K562 (cell line): Measurements from ENCODE around the gene ZNF628. TPM values are rescaled to one million over a fixed set of nuclear protein-coding genes. Genes with fewer than 3 reads are reported as not detected.

Experiments
- ATAC-seq: fragments of 200-7000 bp; cut with Tn5 transposase; 3 replicates; pipeline ENCODE4 v1.9.1; 2020; ENCODE audit warnings: moderate library complexity
- BruUV-seq: library from RNA; stranded (reverse); fragments of 400-500 nt; replicated peaks from 2 replicates; lab custom pipeline; 2021; lab: Mats Ljungman, UMichigan
- CTCF ChIA-PET: fragments of 300-600 bp; formaldehyde crosslinking; extraction: SDS; loops from one replicate; lab custom pipeline; 2021; ENCODE audit warnings: low intra/inter-chr PET ratio; lab: Yijun Ruan, JAX
- POLR2A ChIA-PET: fragments of 300-600, 350-650 bp; sonication (Branson Sonifier 250); formaldehyde crosslinking; extraction: SDS; loops from one replicate; lab custom pipeline; 2021; ENCODE audit warnings: antibody characterized with exemption, inconsistent platforms; lab: Yijun Ruan, JAX
- DNase-seq, 4 experiments: peaks; one replicate each; pipeline versions ENCODE4 v3.0.0 to v3.0.0-alpha.2; 2011 to 2018; ENCODE audit warnings: low spot score in 3 of 4, mixed read lengths in 3 of 4; ENCODE audit errors: extremely low read depth in 1 of 4
- FAIRE-seq: peaks from 2 replicates; lab custom pipeline; 2011; peaks lifted over from hg19 to GRCh38; lab: Jason Lieb, UNC
- H2AFZ ChIP-seq: 2 replicates; pipeline ENCODE4 v1.6.0; 2011; ENCODE audit warnings: low read depth, low read length, control low read depth, inconsistent platforms
- H3K27ac ChIP-seq: fragments of 200-600 bp; 3 replicates; pipeline ENCODE4 v1.8.0; 2011; ENCODE audit warnings: low read depth, mild to moderate bottlenecking, control low read depth, inconsistent platforms, low read length, moderate library complexity, mixed read lengths; ENCODE audit errors: extremely low read depth
- H3K27me3 ChIP-seq, 2 experiments: fragments of 300-600 bp in 1 of 2; 2 replicates in 1 of 2; 3 replicates in 1 of 2; pipeline versions ENCODE4 v1.6.0 to v1.8.0; 2011; ENCODE audit warnings: inconsistent platforms in 2 of 2, low read length in 2 of 2, mild to moderate bottlenecking in 1 of 2, mixed read lengths in 1 of 2, moderate library complexity in 1 of 2; ENCODE audit not compliant: control insufficient read depth in 2 of 2, insufficient read depth in 2 of 2
- H3K36me3 ChIP-seq: fragments of 300-600 bp; 3 replicates; pipeline ENCODE4 v1.8.0; 2011; ENCODE audit warnings: mild to moderate bottlenecking, low read length, inconsistent platforms; ENCODE audit not compliant: control insufficient read depth, insufficient read depth
- H3K4me1 ChIP-seq, 2 experiments: fragments of 200-600 bp in 1 of 2; replicated peaks in 1 of 2; 2 replicates in 1 of 2; 3 replicates in 1 of 2; pipeline versions ENCODE4 v1.5.1 to v1.8.0; 2011; ENCODE audit warnings: inconsistent platforms in 2 of 2, low read length in 2 of 2, mild to moderate bottlenecking in 1 of 2, mixed read lengths in 1 of 2, moderate library complexity in 1 of 2; ENCODE audit not compliant: control insufficient read depth in 2 of 2, insufficient read depth in 2 of 2
- H3K4me2 ChIP-seq: 2 replicates; pipeline ENCODE4 v1.6.1; 2011; ENCODE audit warnings: low read length, control low read depth, inconsistent platforms, mixed read lengths; ENCODE audit not compliant: insufficient read depth
- H3K4me3 ChIP-seq: fragments of 200-600 bp; sonication (generic), shearing (Covaris generic); 2 replicates; pipeline ENCODE4 v1.5.1; 2016; ENCODE audit warnings: control low read depth, inconsistent platforms
- H3K79me2 ChIP-seq: fragments of 200-600 bp; 3 replicates; pipeline ENCODE4 v1.8.0; 2011; ENCODE audit warnings: low read length, inconsistent platforms; ENCODE audit not compliant: control insufficient read depth, insufficient read depth
- H3K9ac ChIP-seq, 2 experiments: 2 replicates each; pipeline versions ENCODE4 v1.6.0 to v1.6.1; 2011; ENCODE audit warnings: low read depth in 2 of 2, low read length in 2 of 2, control low read depth in 1 of 2, inconsistent platforms in 1 of 2, mild to moderate bottlenecking in 1 of 2, mixed read lengths in 1 of 2; ENCODE audit not compliant: insufficient read depth in 1 of 2
- H3K9me1 ChIP-seq: one replicate; pipeline ENCODE4 v1.6.0; 2011; ENCODE audit warnings: inconsistent platforms, mild to moderate bottlenecking, low read length, moderate library complexity; ENCODE audit not compliant: control insufficient read depth, insufficient read depth
- H3K9me3 ChIP-seq: replicated peaks from 2 replicates; pipeline ENCODE4 v1.5.1; 2011; ENCODE audit warnings: low read depth, low read length, inconsistent platforms; ENCODE audit not compliant: control insufficient read depth, insufficient read depth
- H4K20me1 ChIP-seq: replicated peaks from 2 replicates; pipeline ENCODE4 v1.6.1; 2011; ENCODE audit warnings: low read length, inconsistent platforms, mixed read lengths; ENCODE audit not compliant: control insufficient read depth, insufficient read depth
- ATF7 ChIP-seq: fragments of 450-650 bp; IDR thresholded peaks from 2 replicates; pipeline ENCODE4 v1.7.1; 2014; ENCODE audit warnings: mild to moderate bottlenecking, moderate library complexity
- FOXK1 ChIP-seq: sonication (generic); formaldehyde crosslinking; IDR thresholded peaks from 2 replicates; pipeline ENCODE4 v1.8.0; 2022; ENCODE audit warnings: missing genetic modification reagents, mild to moderate bottlenecking, borderline replicate concordance
- HDAC2 ChIP-seq: fragments of 450-650 bp; IDR thresholded peaks from 2 replicates; pipeline ENCODE4 v1.6.1; 2016; ENCODE audit warnings: mild to moderate bottlenecking
- PHB2 ChIP-seq: fragments of 450-650 bp; IDR thresholded peaks from 2 replicates; pipeline ENCODE4 v1.6.1; 2017; ENCODE audit warnings: low read depth
- PRMT5 ChIP-seq: sonication (generic); formaldehyde crosslinking; IDR thresholded peaks from 2 replicates; pipeline ENCODE4 v1.5.0; 2020; ENCODE audit warnings: missing genetic modification reagents
- SMAD2 ChIP-seq: fragments of 150-350 bp; IDR thresholded peaks from 2 replicates; pipeline ENCODE4 v1.6.1; 2014; ENCODE audit warnings: low read depth, mild to moderate bottlenecking, low read length
- XRCC3 ChIP-seq: fragments of 450-650 bp; IDR thresholded peaks from 2 replicates; pipeline ENCODE4 v1.6.1; 2017; ENCODE audit warnings: mild to moderate bottlenecking, moderate library complexity
- ZBTB33 ChIP-seq: sonication (generic); formaldehyde crosslinking; IDR thresholded peaks from 2 replicates; pipeline ENCODE4 v1.8.1; 2023; ENCODE audit warnings: mild to moderate bottlenecking, missing genetic modification reagents
- ZHX1 ChIP-seq: fragments of 150-350 bp; conservative IDR thresholded peaks from 2 replicates; pipeline ENCODE4 v1.6.1; 2014; ENCODE audit warnings: low read length
- ZNF318 ChIP-seq, 2 experiments: fragments of 450-650 bp; IDR thresholded peaks; 2 replicates each; pipeline ENCODE4 v1.6.1; 2016; ENCODE audit warnings: mild to moderate bottlenecking in 2 of 2, borderline replicate concordance in 1 of 2, low read depth in 1 of 2, moderate library complexity in 1 of 2
- WGBS: fragments of 100-300 bp; shearing (Covaris generic); methylation state at CpG from one replicate; pipeline ENCODE4 v1.1.6; 2016; ENCODE audit warnings: low coverage, mixed read lengths; ENCODE audit not compliant: insufficient coverage; ENCODE audit errors: missing lambda C conversion rate; 5-methylcytosine and 5-hydroxymethylcytosine counted together
- in situ Hi-C: fragments of 300-500 bp; cut with MboI; formaldehyde crosslinking; loops from 4 replicates; pipeline ENCODE4 v1.15.0; 2018; ENCODE audit warnings: inconsistent platforms, mixed read lengths
- intact Hi-C: fragments of 100-400 bp; cut with micrococcal nuclease; formaldehyde crosslinking; loops from 2 replicates; pipeline ENCODE4 v1.14.2; 2022
- polyA plus RNA-seq, 8 experiments: library from polyadenylated mRNA; depleted of rRNA in 4 of 8; stranded (reverse) in 5 of 8; unstranded in 3 of 8; fragments of >200 nt; fragmentation: Nextera tagmentation in 2 of 8; fragmentation: Illumina TruSeq in 1 of 8; extraction: Ambion mirVana in 2 of 8; extraction: Trizol in 1 of 8; gene quantifications; 2 replicates each; pipeline versions ENCODE4 v1.2.1 to v1.2.3, GENCODE V29; 2011 to 2014; ENCODE audit warnings: inconsistent platforms in 1 of 8, missing spikeins in 1 of 8
- total RNA-seq, 7 experiments: library from RNA; depleted of rRNA in 6 of 7; stranded (reverse); fragments of >200 nt in 6 of 7; fragmentation: Illumina TruSeq in 2 of 7; extraction: Trizol in 2 of 7; gene quantifications; 2 replicates each; pipeline versions ENCODE4 v1.2.1 to v1.2.3, GENCODE V29; 2011 to 2021; ENCODE audit warnings: low replicate concordance in 1 of 7

ZNF628 gene
- total and polyA plus RNA-seq, 9 of the 15 experiments (the other 6 are each of a cell fraction or from before 2014, with no cell fraction given), result 0.13 to 13.6 (median 2.2) TPM; not detected in 3

GRCh38 chr19:55504981-55505380 lies 28.6 kb downstream of the ZNF628 start:
- H3K9me1 ChIP-seq, result no peaks in the 10 kb centered on the region
- intact Hi-C loops (loop anchor here (2.0 to 10.0 kb wide), 2 partner anchors 38 to 350 kb away; partner anchors contain the start of gene TNNI3), in situ Hi-C loops (no loop called here)
- no peak overlapping the region for H2AFZ ChIP-seq
- BruUV-seq, result no TSS peak
- H3K79me2 ChIP-seq, result no peaks in the 10 kb centered on the region
- no peaks in the 10 kb centered on the region; the same call in 1 of the 2 replicates for H4K20me1 ChIP-seq
- H3K9me3 ChIP-seq, result no peaks in the 10 kb centered on the region; the same call in 1 of the 2 replicates
- FAIRE-seq (no peak), DNase-seq (no peak), ATAC-seq (no peak)
- no peak overlapping the region for H3K9ac ChIP-seq
- no peak overlapping the region for H3K27ac ChIP-seq
- H3K27me3 ChIP-seq, result peaks cover 0 to 4% of the 10 kb centered on the region in 2 experiments; a peak in 1 of 5 replicates
- no peak overlapping the region for H3K4me2 ChIP-seq
- WGBS, result 36% methylated on average over 11 of the region's 11 CpGs
- ChIA-PET CTCF (interaction anchor here (0.6 kb wide), 1 partner anchor 325 kb away, joined by 3 read pairs; no protein-coding TSS in a partner anchor), POLR2A (interaction anchor here (1.9 kb wide), 1 partner anchor 98 kb away, joined by 10 read pairs; the partner anchor contains the start of gene UBE2S)
- H3K36me3 ChIP-seq, result no peaks in the 10 kb centered on the region
- peaks cover 12 to 29% of the 10 kb centered on the region in 2 experiments for H3K4me1 ChIP-seq
- H3K4me3 ChIP-seq, result no peak overlapping the region
- TF ChIP-seq ZNF318 (IDR thresholded peaks at IDR 0.05; ENCODE audit: borderline replicate concordance in 1 of 2, low read depth in 1 of 2) (no peak), PRMT5 (no peak), PHB2 (no peak), ZHX1 (no peak), XRCC3 (no peak), FOXK1 (CRISPR knock-in tag) (no peak), ZBTB33 (CRISPR knock-in tag) (no peak), HDAC2 (no peak), ATF7 (no peak), SMAD2 (no peak)
